Stimulated activated CD8-positive, alpha-beta memory T cell treated with anti-CD3 and anti-CD28 coated beads, Interleukin-7, amount 100 ng/mL, for 48 hours (primary cell): ENCODE data around the gene SNORC.

Experiments used
- DNase-seq, 2 donors: peaks; one replicate each; pipeline ENCODE4 v3.0.0-alpha.2; 2020; ENCODE audit warnings: low read depth in 1 of 2; ENCODE audit errors: extremely low read depth in 1 of 2

SNORC gene

DNA sequence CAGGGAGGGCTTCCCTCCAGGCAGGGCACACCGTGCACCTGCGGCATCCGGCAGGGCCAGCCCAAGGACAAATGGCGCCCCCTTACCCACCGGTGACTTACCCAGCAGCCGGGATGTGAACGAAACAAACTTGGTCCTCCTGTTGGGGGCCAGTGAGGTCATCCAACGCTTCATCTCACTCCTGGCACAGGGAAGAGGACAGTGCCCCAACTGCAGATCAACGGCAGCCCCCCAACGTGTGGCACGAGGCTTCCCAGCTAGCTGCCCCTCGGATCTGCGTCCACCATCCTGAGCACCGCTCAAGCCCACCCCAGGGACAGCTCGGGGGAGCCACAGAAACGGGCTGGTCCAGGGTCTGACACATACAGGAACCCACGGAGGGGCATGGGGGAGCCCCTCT is 12.0 kb downstream of the SNORC start:
- no peak for DNase-seq

DNA sequence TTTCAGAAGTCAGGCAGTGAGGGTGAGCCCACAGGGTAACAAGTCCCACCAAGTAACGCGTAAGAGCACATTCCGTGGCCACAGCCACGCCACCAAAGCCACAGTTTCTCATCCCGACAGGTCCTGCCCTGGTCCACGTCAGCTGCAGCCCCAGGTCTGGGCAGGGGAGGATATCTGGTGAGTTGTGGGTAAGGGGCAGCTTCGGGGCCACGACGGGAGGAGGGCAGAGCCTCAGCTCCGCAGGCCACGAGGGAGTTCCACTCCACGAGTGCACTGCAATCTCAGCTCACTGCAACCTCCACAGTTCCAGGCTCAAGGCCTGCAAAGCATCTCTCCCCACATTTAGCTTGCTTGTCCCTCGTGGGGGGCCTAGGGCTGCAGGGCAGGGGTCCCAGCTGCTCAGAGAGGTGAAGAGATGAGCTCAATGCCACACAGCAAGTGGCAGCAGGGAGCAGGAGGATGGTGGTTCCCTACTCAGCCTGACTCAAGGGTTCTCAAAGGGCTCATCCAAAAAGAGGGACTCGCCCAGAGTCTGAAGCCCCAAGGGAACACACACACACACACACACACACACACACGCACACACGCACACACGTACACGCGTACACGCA is 12.5 kb downstream of the SNORC start:
- no peak for DNase-seq

DNA sequence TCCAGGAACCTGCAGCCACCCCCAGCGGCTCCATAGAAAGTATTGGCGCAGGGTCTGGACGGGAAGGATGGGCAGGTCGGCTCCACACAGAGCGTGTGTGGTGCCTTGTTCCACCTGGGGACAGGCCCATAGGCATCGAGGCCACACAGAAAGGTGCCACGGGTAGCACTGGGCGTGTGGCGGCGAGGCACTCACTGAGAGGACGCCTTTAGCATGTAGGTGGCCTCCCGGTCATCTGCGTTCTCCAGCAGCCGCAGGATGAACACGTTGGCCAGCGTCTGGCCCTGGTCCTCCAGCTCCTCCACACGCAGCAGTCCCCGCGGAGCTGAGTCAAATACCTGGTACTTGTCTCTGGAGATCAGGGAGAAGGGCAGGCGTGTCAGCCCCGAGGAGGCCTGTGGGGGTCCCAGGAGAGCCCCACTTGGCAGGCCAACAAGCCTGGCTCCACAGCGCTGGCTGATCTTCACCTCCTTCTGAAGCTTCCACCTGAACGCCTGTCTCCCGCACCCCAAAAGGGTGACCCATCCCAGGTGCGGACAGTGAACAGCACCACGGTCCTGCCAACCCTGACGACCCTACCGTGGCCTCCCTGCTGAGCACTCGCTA is 13.2 kb downstream of the SNORC start:
- DNase-seq = no peak

DNA sequence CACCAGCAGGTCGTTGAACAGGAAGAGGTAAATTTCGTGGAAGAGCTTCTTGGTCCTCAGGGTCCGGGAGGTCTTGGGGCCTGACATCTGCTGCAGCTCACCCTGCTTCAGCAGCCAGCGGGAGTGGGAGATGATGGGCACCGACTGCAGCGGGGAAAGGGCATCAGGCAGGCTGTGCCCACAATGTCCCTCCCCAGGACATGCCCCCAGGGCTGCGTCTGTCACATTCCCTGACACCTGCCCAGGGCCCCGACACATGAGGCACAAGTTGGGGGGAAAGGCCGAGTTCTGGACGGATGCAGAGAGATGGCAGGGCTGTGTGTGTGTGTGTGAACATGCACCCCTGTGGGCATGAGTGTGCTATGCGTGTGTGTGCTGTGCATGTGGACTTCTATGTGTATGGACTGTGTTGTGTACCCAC is 13.9 kb downstream of the SNORC start:
- DNase-seq = no peak

DNA sequence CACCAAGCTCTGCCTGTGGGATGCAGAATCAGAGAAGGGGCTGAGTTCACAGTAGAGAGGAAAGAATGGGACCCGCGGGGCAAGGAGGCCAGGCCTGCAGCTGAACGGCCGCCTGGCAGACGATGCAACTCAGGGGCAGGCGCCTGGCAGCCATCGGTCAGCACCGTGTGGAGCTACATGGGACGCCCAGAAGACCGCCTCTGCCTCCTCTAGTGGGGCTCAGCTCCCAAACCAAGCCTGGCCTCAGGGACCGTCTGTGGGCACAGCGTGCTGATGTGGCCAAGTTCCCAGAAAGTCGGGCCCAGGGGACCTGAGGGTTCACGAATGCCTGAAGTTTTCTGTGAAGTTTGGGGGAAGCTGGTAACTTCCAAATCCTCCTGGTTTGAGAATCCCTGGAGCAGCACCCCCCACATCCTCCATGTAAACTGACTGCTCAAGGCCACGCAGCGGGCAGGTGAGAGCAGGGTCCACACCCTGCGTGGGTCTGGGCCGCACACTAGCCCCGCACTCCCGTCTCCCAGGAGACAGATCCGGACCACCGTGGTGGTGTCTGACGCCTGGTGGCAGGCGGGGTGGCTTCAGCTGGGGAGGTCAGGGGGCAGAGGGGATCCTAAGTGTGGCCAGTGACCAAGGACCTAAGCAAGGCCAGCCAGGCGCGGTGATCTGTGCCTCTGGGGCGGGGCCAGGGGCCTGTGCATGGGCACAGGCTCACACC is 14.6 kb downstream of the SNORC start:
- no peak for DNase-seq

DNA sequence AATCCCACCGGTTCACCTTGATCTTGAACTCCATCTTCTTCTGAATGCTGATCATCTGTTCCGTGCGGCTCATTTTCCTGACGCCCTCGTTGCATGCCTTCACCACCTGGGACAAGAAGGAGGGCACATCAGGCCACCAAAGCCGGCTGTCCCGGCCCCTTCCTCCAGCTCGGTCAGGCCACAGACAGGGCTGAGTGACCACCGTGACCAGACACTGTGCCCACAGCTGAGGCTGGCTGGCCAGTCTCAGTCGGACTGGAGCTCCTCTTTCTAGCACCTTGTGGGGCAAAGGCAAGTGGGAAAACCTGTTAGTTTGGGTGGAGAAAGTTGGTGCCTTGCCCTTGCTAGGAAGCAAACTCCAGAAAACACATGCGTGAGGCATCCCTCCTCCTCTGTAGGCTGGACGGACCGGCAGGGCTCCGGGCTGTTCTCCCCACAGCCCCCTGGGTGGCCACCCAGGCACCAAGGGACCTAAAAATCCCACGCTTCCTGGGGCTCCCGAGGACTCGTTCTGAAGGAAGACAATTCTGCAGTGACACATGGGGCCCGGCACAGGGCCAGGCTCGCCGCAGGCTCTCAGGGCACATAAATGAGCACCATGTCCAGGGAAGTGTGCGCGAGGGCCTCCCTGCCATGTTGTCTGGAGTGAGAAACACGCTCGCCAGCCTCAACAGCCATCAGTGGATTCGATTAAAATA is 15.3 kb downstream of the SNORC start:
- DNase-seq = no peak

DNA sequence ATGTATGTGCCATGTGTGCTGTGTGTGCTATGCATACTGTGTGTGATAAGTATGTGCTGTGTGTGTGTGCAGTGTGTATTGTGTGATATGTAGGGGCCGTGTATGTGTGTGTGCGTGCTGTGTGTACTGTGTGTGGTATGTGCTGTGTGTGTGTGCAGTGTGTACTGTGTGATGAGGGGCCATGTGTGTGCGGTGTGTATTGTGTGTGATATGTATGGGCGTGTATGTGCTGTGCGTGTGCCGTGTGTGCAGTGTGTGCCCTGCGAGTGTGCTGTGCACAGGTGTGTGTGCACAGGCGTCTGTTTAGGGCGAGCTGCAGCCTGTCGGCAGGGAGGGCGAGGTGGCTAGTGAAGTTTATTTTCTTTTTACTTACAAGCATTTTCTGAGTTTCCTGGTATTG is 16.1 kb downstream of the SNORC start:
- DNase-seq = no peak

DNA sequence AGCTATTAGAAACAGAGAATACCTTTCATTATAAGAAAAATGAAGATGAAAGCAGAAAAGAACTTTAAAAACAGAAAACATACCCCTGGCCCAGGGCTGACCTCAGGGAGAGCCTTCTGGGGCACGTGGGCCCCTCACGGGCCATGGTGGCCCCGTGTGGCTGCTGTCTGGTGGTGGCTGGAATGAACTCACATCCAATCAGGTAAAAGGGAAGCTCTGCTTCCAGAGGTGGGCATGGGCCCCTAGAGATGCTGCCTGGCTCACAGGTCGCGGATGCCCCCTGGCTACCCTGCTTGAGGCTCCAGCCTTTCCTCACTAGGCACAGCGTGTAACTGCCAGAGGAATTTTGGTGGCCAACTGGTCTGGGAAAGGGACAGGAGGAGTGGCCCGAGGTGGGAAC is 16.6 kb downstream of the SNORC start:
- no peak for DNase-seq

DNA sequence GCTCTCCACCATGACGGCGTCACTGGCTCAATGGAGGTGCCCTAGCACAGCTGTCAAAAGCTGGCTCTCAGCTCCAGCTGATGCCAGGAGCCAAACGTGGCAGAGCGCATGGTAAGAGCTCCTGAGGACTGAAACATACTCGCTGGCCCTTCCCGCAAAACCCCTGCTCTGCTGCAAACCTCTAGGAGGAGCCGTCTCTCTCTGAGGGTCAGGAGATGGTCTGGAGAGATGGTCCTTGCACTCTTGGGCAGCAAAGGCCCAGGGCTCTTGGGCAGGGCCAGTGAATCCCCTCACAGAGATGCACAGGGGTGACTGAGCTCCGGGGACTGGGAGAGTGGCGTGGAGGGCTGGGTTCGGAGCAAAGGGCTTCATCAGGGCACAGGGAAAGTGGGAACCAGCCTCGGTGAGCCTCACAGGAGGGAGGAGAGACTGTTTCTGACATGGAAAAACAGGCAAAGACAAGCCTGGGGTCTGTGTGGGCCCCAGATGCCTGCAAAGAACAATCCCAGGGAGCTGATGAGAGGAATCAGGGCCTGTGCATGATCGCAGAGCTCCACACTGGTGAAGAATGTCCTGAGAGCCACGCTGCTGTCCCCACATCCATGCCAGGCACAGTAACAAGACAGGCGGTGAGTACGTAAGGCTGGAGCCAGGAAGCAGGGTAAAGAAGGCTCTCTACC is 17.2 kb downstream of the SNORC start:
- no peak for DNase-seq

DNA sequence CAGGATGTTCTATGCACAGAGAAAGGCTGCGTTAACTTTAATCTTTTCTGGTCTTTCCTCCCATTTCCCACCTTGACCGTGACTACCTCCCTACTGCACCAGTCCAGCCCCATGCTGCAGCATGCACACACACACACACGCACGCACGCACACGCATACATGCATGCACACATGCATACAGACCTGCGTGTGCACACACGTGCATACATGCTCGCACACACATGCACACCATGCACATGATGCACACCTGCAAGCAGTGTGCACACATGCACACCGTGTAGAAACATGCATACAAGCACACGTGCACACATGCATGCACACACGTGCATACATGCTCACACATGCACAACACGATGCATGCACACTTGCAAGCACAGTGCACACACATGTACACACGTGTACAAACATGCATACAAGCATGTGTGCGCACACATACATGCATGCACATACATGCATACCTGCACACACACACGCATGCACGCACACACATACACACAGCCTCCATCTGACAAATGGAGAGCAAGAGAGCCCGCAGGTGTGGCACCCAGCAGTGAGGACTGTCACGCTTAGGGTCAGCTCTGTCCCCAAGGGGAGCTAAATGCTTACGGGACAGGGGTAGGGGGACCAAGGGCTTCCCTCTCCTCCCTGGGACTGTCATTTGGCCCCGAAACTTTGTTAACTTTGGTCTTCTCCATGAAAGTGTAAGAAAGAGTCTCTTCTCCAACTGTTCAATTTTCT is 18.2 kb downstream of the SNORC start:
- DNase-seq = no peak

DNA sequence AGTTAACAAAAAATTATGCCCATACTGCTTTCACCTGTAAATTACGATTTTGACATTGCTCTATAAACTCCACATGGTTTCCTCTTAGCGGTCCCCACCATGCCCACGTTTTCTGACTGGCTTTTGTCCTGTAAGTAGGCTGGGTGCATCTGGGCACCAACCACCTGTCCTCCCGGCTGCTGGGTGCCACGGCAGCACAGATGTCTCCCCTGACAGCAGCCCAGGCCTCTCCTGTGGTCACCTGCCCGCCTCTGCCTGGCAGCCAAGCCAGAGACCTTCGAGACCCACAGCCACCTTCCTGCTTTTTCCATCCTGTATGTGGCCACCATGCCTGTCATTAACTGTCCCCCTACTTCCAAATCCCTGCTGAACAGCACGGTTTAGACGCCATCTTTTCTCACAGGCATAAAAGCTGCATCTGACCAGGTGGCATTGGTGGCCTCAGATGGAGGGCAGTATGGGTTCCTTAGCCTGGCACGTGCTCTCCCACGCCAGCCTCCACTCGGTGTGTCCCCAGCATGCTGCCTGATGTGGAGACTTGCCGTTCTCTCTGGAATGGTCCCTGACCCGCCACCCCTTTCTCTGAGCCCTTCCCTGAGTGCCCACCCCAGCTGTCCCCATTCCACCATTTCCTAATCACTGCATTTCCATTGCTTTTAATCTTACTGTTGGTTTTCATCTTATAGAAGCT is 18.9 kb downstream of the SNORC start:
- no peak for DNase-seq

DNA sequence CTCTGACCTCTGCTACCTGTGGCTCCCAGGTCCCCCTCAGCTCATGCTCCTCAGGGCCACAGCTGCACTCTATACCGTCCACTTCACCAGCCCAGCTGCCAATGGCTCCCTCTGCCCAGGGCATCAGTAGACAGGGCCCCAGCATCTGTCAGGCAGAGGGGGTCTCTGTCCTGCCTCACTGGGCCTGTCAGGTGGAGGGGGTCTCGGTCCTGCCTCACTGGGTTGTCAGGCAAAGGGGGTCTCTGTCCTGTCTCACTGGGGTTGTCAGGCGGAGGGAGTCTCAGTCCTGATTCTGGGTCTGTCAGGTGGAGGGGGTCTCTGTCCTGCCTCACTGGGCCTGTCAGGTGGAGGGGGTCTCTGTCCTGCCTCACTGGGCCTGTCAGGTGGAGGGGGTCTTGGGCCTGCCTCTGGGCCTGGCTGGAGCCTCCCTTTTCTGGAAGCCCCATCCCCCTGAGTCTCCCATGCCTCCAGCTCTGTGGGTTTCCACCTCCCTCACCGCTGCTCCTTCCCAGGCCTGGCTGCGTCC is 19.9 kb downstream of the SNORC start:
- DNase-seq = no peak

DNA sequence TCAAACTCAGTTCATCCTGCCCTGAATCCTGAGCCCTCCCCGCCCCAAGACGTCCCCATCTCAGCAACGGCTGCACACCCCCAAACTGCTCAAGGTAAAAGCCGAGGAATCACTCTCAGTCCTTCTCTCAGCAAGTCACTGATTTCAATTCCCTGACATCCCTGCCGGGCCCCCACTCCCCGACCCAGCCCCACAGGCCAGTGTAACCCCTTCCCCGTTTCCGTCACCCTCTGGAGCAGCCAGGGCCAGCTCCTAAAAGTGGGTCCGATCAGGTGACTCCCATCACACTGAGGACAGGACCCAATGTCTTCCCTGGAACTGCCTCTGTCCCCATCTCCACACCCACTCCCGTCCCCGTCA is 20.5 kb downstream of the SNORC start:
- no peak for DNase-seq

DNA sequence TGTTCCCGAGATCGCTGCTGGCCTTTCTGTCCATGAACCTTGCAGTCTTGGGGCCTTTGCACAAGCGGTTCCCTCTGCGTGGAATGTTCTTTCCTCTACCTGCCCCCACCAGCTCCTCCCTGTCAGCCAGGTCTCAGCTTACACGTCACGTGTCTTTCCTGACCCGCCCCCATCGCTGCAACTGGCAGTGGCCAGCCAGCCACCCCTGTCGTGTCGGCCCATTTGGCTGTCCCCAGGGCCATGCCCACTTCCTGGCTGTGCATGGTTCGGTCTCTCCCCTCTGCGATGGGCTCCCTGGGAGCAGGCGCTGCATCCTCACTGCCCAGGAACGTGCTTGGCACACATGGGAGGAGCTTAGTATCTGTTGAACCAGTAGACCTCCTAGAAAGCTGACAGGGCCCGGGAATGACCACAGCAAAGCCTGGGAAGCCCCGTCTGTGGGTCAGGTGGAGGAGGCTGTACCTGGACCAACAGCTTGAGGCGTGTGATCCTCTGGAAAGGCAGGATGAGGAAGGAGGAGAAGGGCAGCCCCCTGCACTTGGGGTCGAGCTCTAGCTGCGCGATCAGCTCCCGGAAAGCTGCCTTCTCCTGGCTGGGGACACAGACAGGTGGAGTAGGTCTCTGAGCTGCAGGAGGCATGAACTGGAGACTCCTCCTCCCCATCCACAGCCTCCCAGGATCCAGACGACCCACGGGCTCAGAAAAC is 21.0 kb downstream of the SNORC start:
- DNase-seq = no peak

DNA sequence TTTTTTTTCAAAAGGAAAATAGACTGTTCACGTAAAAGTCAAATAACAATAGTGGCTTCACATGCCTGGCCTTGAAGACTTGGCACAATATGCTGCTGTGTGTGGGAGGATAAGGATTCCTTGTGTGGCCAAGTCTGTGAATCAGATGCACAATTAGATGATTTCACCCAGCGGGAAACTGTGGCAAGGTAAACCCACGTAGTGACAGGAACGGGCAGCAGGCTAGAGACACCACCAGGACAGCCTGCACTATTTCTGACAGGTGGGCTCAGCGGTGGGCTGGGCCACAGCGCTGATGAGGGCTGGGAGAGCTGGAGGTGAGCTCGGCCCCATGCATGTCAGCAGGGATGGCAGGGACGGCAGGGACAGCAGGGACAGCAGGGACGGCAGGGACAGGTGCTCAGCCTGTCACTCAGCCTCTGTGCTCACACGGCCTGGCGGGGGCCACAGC is 21.6 kb downstream of the SNORC start:
- no peak for DNase-seq

DNA sequence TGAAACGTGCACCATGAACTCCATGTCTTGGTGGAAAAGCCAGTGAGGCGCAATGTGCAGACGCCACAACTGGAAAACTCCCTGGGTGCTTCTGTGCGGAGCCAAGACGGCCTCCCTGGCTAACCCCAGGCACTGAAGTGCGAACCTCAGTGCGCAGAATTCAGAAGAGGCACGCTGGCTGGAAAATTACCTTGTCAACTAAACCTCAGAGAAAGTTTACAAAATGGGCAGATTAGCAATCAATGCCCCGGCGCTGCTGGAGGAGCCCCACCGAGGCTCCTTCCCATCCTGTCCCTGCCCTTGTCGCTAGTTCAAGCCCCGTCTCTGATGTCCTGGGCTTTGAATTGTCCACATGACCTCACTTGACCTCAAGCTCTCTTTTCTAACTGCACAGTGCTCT is 22.2 kb downstream of the SNORC start:
- DNase-seq = no peak

DNA sequence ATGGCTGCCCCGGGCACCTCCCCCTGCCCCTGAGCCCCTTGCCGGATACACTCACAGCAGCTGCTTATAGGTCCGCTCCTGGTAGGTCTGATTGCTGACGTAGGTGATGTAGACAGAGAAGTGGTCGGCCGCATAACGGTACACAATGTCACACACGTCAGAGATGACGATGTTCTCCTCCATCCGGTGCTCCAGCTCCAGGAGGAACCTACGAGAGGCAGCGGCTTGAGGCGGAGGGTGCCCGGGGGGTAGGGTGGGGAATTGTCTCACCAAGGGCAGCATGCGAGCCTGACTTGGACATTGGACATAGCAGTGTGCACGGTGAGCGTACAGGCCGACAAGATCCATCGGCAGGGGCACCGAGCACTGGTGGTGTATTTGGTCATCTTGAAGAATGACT is 22.8 kb downstream of the SNORC start:
- DNase-seq = no peak

DNA sequence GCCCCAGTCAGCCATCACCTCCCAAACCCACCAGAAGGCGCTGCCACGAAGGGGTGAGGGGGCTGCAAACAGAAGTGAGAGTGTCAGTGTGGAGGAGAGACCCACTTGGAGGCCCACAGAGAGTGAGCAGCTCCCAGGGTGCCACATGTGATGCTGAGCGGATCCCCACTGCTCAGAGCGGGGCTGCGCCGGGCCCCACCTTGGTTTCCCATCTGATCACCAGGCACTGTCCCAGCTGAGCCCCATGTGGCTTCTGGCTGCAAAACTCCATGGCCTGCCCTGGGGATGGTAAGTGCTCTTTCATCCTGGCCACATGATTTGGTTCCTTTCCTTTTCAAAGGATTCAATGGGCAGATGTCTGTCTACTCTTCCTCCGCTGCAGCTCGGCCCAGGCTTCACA is 23.8 kb downstream of the SNORC start:
- no peak for DNase-seq

DNA sequence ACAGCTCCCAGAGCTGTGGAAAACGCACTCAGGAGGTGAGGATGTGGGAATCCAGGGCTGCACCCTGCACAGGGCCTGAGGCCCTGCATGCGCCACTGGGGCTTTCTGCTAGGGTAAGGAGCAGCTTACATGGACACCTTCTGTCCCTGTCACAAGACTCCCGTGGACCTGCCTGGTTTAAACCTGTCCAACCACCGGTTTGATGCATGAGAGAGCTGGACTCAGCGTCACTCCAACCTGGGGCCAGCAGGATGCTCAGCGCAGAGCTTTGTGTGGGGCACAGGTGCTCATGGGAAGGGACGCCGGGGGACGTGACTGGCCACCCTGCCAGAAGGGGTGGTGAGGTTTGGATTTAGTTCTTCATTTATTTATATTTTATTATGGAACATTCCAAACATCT is 24.2 kb downstream of the SNORC start:
- no peak for DNase-seq
